K562 (cell line): ENCODE results near the gene MACROD2.

Source experiments
- CBX5 ChIP-seq: IDR thresholded peaks from 2 replicates; pipeline ENCODE4 v1.6.1; 2014; ENCODE audit warnings: low read depth, borderline replicate concordance
- NFATC3 ChIP-seq: fragments of 450-650 bp; IDR thresholded peaks from 2 replicates; pipeline ENCODE4 v1.6.1; 2017; ENCODE audit warnings: mild to moderate bottlenecking
- NR4A1 ChIP-seq, 2 experiments: fragments of 250-450 bp in 1 of 2; fragments of 450-650 bp in 1 of 2; sonication (Bioruptor Pico) in 1 of 2; IDR thresholded peaks; 2 replicates each; pipeline versions ENCODE4 v1.4.0 to v1.6.1; 2016 to 2020; ENCODE audit warnings: mild to moderate bottlenecking in 2 of 2, missing compliant biosample characterization in 1 of 2, missing genetic modification characterization in 1 of 2, moderate library complexity in 1 of 2
- POLR2A ChIP-seq: fragments of 450-650 bp; conservative IDR thresholded peaks from 2 replicates; pipeline ENCODE4 v1.6.1; 2016
- RCOR1 ChIP-seq, 2 experiments: IDR thresholded peaks; 2 replicates each; pipeline ENCODE4 v1.6.1; 2012; ENCODE audit warnings: low read depth in 2 of 2, low read length in 2 of 2, borderline replicate concordance in 1 of 2, improper control_type of control experiment in 1 of 2
- SIN3A ChIP-seq, 2 experiments: fragments of 150-350 bp in 1 of 2; IDR thresholded peaks; 2 replicates each; pipeline ENCODE4 v1.6.1; 2011 to 2016; ENCODE audit warnings: borderline replicate concordance in 2 of 2, low read depth in 2 of 2, low read length in 2 of 2, mild to moderate bottlenecking in 2 of 2, moderate library complexity in 2 of 2; ENCODE audit not compliant: control insufficient read depth in 1 of 2
- TBP ChIP-seq: optimal IDR thresholded peaks from 2 replicates; pipeline ENCODE3; 2011; ENCODE audit warnings: low read depth, low read length, improper control_type of control experiment
- ZNF239 ChIP-seq: fragments of 250-450 bp; sonication (Bioruptor Pico); IDR thresholded peaks from 2 replicates; pipeline ENCODE4 v1.4.0; 2020; ENCODE audit warnings: mild to moderate bottlenecking
- ZNF583 ChIP-seq: fragments of 250-450 bp; sonication (Bioruptor Pico); IDR thresholded peaks from 2 replicates; pipeline ENCODE4 v1.4.0; 2020
- TF ChIP-seq, protein P1 (sequence below), 3 experiments: IDR thresholded peaks in 2 of 3; conservative IDR thresholded peaks in 1 of 3; 2 replicates each; pipeline ENCODE4 v1.5.1; 2011 to 2012; ENCODE audit warnings: low read length in 3 of 3, mild to moderate bottlenecking in 3 of 3, control low read depth in 2 of 3, improper control_type of control experiment in 1 of 3, inconsistent platforms in 1 of 3, low read depth in 1 of 3, mixed read lengths in 1 of 3, moderate library complexity in 1 of 3; ENCODE audit not compliant: insufficient read depth in 2 of 3
- TF ChIP-seq, protein P2 (sequence below): sonication (generic); formaldehyde crosslinking; IDR thresholded peaks from 2 replicates; pipeline ENCODE4 v1.9.0; 2022; ENCODE audit warnings: mild to moderate bottlenecking, missing genetic modification reagents
- TF ChIP-seq, protein P3 (sequence below), 2 experiments: fragments of 450-650 bp in 1 of 2; sonication (generic) in 1 of 2; formaldehyde crosslinking; conservative IDR thresholded peaks; 2 replicates each; pipeline versions ENCODE4 v1.4.0 to v1.8.1; 2020 to 2022; ENCODE audit warnings: mild to moderate bottlenecking in 1 of 2, missing genetic modification reagents in 1 of 2

- TF ChIP-seq, protein P1, sequence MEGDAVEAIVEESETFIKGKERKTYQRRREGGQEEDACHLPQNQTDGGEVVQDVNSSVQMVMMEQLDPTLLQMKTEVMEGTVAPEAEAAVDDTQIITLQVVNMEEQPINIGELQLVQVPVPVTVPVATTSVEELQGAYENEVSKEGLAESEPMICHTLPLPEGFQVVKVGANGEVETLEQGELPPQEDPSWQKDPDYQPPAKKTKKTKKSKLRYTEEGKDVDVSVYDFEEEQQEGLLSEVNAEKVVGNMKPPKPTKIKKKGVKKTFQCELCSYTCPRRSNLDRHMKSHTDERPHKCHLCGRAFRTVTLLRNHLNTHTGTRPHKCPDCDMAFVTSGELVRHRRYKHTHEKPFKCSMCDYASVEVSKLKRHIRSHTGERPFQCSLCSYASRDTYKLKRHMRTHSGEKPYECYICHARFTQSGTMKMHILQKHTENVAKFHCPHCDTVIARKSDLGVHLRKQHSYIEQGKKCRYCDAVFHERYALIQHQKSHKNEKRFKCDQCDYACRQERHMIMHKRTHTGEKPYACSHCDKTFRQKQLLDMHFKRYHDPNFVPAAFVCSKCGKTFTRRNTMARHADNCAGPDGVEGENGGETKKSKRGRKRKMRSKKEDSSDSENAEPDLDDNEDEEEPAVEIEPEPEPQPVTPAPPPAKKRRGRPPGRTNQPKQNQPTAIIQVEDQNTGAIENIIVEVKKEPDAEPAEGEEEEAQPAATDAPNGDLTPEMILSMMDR (IDR thresholded peaks at IDR 0.05 in 2 of 3, conservative IDR thresholded peaks at IDR 0.05 in 1 of 3; ENCODE audit: insufficient read depth in 2 of 3, low read depth in 1 of 3, low read length in 3 of 3): no peak
- TF ChIP-seq RCOR1 (IDR thresholded peaks at IDR 0.05; ENCODE audit: borderline replicate concordance in 1 of 2, low read depth in 2 of 2, low read length in 2 of 2): no peak
- TF ChIP-seq CBX5: no peak
- no peak for TF ChIP-seq NFATC3
- TF ChIP-seq, protein P2, sequence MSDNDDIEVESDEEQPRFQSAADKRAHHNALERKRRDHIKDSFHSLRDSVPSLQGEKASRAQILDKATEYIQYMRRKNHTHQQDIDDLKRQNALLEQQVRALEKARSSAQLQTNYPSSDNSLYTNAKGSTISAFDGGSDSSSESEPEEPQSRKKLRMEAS: no peak
- TF ChIP-seq TBP: no peak
- no peak for TF ChIP-seq SIN3A (IDR thresholded peaks at IDR 0.05; ENCODE audit: borderline replicate concordance in 2 of 2, control insufficient read depth in 1 of 2, low read depth in 2 of 2, low read length in 2 of 2)
- TF ChIP-seq ZNF239 (CRISPR knock-in tag): no peak
- no peak for TF ChIP-seq POLR2A
- TF ChIP-seq ZNF583 (CRISPR knock-in tag): no peak
- TF ChIP-seq, protein P3, sequence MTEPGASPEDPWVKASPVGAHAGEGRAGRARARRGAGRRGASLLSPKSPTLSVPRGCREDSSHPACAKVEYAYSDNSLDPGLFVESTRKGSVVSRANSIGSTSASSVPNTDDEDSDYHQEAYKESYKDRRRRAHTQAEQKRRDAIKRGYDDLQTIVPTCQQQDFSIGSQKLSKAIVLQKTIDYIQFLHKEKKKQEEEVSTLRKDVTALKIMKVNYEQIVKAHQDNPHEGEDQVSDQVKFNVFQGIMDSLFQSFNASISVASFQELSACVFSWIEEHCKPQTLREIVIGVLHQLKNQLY (CRISPR knock-in tag; conservative IDR thresholded peaks at IDR 0.05): no peak
- no peak for TF ChIP-seq NR4A1 (CRISPR knock-in tag; IDR thresholded peaks at IDR 0.05)
- no peak for TF ChIP-seq NR4A1 (tag; IDR thresholded peaks at IDR 0.05)
Measured at GRCh38 chr20:15867899-15868298, 1872.6 kb downstream of the MACROD2 start.
